Stimulated activated CD4-positive, alpha-beta T cell treated with anti-CD3 and anti-CD28 coated beads, Interleukin-12 subunit alpha, Interleukin-12 subunit beta, amount 100 ng/mL, for 4 hours (primary cell): ENCODE data around the gene IBA57.

Source experiments
- DNase-seq: peaks from one replicate; pipeline ENCODE4 v3.0.0-alpha.2; 2020

IBA57 gene

DNA sequence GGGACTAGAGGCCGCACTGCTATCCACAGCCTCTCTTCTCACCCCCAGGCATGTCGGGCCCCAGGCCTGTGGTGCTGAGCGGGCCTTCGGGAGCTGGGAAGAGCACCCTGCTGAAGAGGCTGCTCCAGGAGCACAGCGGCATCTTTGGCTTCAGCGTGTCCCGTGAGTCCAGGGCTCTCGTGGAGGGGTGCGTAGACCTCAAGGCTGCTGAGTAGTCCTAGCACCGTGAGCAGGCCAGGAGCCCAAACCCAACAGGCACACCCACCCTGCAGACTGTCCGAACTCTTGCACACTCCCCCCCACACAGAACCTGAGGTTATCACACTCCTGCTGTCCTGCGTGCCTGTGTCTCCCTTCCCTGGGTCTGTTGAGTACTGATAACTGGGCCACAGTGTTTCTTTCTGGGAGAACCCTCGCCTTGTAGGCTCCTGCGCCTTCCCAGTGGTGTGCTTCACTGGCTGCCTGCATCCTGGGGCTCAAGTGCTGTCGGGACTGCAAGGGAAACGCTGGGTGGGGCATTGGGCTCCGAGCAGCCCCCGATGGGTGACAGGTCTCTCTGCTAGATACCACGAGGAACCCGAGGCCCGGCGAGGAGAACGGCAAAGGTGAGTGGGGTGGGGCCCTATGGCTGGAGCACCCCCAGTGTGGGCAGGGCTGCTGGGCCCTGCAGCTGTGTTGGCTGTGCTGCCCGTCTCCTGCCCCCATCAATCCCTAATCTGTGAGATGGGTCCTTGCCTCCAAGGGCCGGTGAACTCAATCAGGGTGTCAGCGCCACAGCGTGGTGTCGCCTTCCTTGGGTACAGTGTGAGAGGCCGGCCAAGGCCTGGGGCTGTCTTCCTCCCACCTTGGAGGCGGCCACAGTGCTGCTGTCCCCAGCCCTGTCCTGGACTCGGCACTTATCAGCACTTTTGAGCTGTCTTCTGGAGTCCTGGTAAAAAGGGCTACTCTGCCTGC is 19.9 kb upstream of the IBA57 start:
- DNase-seq, result no peak

DNA sequence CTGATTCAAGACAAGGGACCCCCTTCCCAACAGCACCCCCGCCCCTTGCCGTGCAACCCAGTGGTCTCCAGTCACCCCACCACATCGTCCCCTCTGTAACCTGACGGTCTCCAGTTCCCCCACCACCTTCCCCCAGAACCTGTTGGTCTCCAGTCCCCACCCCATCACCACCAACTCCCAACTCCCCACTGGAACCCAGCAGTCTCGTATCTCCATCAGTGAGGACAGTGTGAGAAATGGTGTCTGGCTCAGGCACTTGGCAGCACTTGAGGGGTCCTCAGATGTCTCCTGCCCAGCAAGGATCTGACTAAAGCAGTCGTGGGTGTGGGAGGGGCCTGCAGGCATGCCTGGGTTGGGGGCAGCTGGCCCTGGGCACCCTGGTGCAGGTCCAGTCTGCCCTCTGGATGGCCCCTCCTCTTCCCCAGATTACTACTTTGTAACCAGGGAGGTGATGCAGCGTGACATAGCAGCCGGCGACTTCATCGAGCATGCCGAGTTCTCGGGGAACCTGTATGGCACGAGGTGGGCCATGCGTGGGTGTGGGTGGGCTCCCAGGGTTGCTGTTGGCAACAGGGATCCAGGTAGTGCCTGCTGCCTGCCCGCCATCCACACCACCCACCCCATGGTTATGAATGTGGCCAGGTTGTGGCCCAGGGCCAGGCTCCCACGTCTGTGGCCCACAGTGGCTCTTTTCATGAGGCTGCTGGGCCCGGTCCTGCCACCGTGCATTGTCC is 19.0 kb upstream of the IBA57 start:
- no peak for DNase-seq

- no peak for DNase-seq
Measured at GRCh38 chr1:228147151-228147693, 18.4 kb upstream of the IBA57 start.

- DNase-seq, result no peak
Measured at GRCh38 chr1:228147768-228148167, 17.8 kb upstream of the IBA57 start.

DNA sequence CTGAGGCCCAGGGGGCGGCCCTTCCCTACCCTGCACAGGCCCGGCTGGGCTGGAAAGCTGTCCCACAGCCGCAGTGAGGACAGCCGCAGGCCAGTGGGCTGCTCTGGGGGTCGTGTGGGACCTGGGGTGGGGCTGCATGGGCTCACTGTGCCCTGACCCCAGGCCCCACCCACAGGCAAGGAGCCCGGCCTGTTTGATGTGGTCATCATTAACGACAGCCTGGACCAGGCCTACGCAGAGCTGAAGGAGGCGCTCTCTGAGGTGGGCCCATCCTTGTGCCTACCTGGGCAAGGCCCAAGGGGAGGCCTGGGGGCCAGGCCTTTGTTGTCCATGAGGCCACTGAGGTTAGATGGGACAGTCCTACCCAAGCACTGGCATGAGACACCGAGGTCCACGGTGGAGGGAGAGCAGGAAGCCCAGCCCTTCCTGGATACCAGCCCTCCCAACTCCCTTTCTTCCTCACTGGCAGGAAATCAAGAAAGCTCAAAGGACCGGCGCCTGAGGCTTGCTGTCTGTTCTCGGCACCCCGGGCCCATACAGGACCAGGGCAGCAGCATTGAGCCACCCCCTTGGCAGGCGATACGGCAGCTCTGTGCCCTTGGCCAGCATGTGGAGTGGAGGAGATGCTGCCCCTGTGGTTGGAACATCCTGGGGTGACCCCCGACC is 17.3 kb upstream of the IBA57 start:
- DNase-seq, result no peak

- DNase-seq, result no peak
Measured at GRCh38 chr1:228148935-228149405, 16.6 kb upstream of the IBA57 start.

- no peak for DNase-seq
Measured at GRCh38 chr1:228149406-228150119, 16.0 kb upstream of the IBA57 start, which contains the start of gene GJC2. TSS of gene GJC2 (plus strand) at chr1:228149930. CDS start at chr1:228157759, 7,829 bp downstream.

GRCh38 chr1:228150120-228150460 is 15.5 kb upstream of the IBA57 start:
- DNase-seq, result no peak

GRCh38 chr1:228150461-228151179 is 15.0 kb upstream of the IBA57 start:
- no peak for DNase-seq

DNA sequence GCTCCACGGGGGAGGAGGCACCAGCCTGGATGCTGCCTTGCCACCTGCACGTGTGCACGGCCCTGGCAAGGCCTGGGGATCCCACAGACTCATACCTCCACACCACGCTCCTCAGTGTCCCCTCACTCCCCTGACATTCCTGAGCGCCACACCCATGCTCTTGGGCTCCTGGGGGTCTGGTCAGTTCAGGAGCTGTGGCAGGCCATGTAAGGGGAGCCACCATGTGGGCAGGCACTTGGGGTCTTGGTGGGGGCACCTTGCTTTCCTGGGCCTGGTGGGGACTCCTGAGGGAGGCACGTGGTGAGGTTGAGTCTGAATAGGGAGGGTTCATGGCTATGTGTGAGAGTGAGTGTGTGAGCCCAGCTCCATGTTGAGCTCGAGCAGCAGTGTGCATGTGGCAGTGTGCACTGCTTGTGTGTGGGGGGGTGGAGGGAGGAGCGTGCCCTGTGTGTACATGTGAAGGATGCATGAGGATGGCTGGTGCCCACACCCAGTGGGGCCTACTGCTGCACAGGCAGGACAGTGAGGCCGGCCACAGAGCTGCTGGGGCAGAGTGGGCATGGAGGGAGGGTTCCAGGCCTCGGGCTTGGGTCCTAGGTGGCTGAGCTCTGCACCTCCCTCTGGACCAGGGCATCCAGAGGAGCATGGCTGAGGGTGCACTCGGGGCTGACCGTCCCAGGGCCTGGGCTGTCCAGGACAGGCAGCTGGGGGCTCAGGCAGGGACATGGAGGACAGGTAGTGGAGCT is 14.3 kb upstream of the IBA57 start:
- no peak for DNase-seq

DNA sequence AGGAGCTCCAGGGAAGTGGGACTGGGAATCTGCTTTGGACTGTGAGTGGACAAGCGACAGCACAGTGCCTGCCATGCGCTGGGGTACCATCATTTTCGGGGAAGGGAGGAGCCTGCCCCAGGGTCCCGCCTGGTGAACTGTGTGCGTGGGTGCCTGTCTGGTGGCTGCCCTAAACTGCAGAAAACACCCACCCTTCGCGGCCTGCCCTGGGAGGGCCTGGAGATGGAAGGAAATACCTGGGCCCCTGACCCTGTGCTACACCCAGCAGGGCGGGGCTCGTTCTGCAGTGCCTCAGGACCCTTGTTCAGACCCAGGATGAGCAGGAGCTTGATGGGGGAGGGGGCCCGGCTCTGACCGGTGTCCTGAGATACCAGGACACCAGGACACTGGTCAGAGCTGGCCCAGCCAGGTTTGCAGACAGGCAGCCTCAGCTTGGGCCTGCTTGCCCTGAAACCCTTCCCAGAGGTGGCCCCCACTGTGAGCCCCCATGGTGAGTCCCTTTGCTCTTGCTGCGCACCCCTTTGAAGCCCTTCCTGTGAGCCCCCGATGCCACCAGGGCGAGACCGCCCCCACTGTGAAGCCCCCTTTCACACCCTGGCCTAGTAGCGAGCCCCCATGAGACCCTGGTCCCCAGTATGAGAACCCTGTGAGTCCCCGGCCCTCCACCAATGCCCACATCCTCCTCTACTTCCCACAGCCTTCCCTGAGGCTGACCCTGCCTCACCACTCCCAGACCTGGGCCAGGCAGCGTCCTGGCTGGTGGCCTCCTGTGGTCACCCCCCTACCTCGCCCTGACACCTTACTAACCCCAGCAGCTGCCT is 13.3 kb upstream of the IBA57 start:
- DNase-seq, result no peak

GRCh38 chr1:228152918-228153258 is 12.7 kb upstream of the IBA57 start:
- DNase-seq, result no peak

- no peak for DNase-seq
Measured at GRCh38 chr1:228154021-228154669, 11.5 kb upstream of the IBA57 start.

DNA sequence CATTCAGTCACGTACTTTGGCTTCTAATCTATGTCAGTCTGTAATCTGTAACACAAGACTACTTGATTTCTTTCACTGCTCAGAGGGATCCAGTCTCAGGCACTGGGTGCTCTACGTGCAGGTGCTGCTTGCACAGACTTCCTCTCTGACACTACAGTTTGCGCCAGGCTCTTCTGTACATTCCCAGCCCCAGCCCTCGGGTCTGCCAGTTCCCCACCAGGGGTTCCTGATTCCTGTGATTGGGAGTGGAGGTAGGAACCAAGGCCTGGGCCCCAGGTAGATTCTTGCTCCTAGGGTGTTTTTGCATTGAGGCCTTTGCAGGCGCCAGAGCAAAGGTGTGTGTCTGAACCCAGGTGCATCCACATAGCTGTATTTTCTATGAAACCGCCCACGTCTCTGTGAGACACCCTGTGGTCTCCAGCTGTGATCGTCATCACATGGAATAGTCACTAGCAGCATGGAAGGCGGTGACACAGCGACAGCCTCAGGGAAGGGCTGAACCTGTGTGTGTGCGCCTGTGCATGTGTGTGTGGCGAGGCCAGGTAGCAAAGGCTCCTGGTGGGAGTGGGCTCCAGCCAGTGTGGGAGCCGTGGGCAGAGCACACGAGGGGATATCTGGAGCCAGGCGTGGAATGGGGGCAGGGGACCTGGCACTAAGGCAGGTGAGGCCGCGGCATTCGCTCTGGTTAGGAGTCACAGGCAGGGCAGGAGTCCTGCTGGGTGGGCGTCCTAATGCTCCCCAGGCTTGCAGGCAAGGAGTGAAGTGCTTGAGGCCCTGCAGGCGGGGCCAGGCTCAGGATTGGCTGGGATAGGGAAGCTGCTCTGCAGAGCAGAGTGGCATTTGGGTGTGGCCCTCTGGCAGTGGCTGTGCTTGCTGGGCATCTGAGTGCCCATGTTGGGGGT is 10.7 kb upstream of the IBA57 start:
- DNase-seq, result no peak

DNA sequence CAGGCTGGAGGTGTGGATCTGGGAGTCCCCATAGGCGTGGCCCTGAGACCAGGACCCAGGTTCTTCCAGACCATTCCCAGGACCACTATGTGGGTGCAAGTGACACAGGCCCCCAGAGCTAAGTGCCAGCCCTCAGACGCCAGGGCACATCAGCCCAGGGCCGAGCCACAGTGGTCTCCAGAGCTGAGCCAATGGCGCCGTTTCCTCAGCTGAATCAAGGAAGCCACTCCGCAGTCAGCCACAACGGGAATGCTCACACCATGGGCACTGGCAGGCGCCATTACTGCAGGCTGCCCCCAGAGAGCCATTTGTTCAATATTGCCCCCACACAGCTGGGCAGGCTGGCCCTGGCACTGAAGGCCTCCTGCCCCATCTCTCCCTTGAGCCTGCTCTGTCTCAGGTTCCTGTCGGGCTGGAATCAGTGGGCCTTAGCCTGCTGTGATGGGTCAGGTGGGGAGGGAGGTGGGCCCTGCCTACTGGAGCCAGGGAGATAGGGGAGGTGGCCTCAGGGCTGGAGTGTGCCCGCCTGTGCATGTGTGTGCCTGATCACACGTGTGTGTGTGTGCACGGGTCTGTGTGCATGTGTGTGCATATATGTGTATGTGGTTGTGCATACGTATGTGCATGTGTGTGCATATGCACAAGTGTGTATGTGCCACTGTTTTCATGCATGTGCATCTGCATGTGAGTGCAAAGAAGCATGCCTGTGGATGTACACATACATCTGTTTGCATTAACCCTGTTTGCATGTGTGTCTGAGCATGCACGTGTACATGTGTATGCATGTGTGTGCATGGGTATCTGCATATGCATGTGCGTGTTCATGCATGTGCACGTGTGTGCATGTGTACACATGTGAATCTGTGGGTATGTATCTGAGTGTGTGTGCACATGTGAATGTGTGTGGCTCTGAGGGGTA is 9.7 kb upstream of the IBA57 start:
- DNase-seq, result no peak

DNA sequence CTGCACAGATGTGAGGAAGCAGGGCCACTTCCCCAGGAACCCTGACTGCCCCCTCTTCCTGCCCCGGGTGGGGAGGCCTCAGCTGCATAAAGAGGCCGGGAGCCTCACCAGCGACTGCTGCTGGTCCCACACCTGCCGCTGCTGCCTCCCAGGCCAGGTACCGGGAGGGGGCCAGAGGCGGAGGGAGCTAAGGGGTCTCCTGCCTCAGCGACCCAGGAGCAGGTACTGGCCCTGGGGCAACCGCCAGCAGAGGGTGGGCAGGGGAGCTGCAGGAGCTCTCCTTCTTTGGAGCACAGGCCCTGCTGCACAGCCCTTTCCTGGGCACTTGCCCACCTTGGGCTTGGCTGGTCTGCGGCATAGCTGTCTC is 9.1 kb upstream of the IBA57 start:
- no peak for DNase-seq

GRCh38 chr1:228156941-228157728 is 8.5 kb upstream of the IBA57 start:
- no peak for DNase-seq
